GM10266 (cell line): ENCODE results near the gene ACVR2B.

Experiments
- DNase-seq: peaks from one replicate; pipeline ENCODE4 v3.0.0; 2012; ENCODE audit errors: extremely low spot score
- CTCF ChIP-seq: IDR thresholded peaks from 2 replicates; pipeline ENCODE4 v1.5.1; 2012; ENCODE audit warnings: mild to moderate bottlenecking, low read depth; ENCODE audit not compliant: control insufficient read depth, insufficient read depth; ENCODE audit errors: missing control alignments

ACVR2B gene

DNA sequence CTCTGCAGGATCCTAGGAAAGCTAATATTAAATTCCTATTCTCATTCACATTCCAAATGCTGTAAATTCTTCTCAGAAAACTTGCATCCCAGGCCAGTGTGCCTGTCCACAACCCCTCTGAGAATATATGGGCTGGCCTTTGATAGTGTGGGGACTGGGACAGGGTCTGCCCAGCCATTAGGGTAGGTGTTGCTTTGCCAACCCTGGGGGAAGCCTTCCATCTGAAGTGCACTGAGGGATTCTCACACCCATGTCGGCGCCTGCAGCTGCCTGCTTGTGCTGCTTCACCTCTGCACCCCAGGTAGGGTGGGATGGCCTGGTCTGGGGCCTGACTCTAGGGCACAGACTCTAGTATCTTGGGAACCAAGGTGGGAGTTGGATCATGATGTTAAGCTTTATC is 27.2 kb downstream of the ACVR2B start:
- no peak for TF ChIP-seq CTCF

DNA sequence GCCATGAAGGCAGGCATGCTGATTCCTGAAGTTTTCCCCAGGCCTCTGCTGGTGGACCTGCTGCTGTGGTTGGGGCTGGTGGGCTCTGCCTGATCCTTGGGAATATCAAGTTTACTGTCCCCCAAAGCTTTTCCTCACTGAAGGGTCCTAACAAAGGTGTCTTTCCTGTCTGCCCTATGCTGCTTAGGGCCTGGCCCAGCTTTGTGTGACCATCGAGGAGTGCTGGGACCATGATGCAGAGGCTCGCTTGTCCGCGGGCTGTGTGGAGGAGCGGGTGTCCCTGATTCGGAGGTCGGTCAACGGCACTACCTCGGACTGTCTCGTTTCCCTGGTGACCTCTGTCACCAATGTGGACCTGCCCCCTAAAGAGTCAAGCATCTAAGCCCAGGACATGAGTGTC is 29.3 kb downstream of the ACVR2B start:
- no peak for TF ChIP-seq CTCF
- no peak for DNase-seq

More for the DNA sequence above, 27.2 kb downstream of the ACVR2B start:
- no peak for DNase-seq

- no peak for TF ChIP-seq CTCF
- DNase-seq = peak; percentile 62
Observed at GRCh38 chr3:38487323-38487722, 33.6 kb downstream of the ACVR2B start.

- DNase-seq = no peak
- TF ChIP-seq CTCF = no peak
Observed at GRCh38 chr3:38488949-38489348, 35.3 kb downstream of the ACVR2B start.

GRCh38 chr3:38489766-38490165 is 36.1 kb downstream of the ACVR2B start:
- no peak for DNase-seq
- no peak for TF ChIP-seq CTCF

- TF ChIP-seq CTCF = no peak
- DNase-seq = no peak
Observed at GRCh38 chr3:38490281-38491030, 36.8 kb downstream of the ACVR2B start.

GRCh38 chr3:38491215-38491614 is 37.5 kb downstream of the ACVR2B start:
- DNase-seq = no peak

More at GRCh38 chr3:38491215-38491614, 37.5 kb downstream of the ACVR2B start:
- no peak for TF ChIP-seq CTCF
